ENCODE results near the gene ZNF48.
A peak's percentile ranks its signal among the peaks of the same experiment; 100 is the strongest.

ZNF48 gene

DNA sequence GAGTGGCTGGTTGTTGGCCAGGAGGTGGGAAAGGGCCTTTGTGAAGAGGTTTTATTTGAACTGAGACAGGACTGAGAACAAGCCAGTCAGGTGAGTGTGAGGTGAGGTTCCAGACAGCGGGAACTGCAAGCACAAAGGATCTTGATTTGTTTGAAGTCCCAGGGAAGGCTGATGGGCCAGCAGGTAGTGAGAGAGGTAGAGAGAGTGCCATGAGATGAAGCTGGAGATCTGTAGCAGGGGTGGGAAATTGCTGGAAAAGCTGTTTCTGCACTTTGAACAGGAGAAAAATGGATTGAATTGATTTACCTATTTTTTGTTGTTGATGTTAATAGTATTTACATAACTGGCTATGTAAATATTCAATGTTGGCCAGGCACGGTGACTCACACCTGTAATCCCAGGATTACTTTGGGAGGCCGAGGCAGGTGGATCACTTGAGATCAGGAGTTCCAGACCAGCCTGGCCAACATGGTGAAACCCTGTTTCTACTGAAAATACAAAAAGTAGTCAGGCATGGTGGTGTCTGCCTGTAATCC is 42.4 kb downstream of the ZNF48 start:
- no peak for DNase-seq

GRCh38 chr16:30438835-30439234 is 43.6 kb downstream of the ZNF48 start:
- no peak for DNase-seq

DNA sequence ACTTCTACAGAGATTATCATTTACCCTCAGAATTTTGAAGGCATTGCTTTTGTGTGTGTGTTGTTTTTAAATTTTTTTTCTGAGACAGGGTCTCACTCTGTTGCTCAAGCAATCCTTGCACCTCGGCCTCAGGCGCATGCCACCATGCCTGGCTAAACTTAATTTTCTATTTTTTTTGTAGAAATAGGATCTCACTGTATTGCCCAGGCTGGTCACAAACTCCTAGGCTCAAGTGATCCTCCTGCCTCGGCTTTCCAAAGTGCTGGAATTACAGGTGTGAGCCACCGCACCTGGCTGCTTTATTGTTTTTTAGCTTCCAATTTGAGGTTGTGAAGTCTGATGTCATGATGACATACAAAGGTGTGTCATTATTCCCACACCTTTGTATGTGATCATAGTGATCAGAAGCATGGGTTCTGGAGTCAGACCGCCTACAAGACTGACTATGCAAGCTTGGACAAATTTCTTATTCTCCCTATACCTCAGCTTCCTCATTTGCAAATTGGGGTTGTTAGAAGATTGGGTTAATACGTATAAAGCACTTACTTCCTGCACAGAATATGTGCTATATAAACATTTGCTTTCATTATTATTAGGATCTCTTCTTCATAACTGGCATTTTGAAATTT is 44.6 kb downstream of the ZNF48 start:
- no peak for DNase-seq

GRCh38 chr16:30443631-30444030 is 48.4 kb downstream of the ZNF48 start:
- no peak for DNase-seq

DNA sequence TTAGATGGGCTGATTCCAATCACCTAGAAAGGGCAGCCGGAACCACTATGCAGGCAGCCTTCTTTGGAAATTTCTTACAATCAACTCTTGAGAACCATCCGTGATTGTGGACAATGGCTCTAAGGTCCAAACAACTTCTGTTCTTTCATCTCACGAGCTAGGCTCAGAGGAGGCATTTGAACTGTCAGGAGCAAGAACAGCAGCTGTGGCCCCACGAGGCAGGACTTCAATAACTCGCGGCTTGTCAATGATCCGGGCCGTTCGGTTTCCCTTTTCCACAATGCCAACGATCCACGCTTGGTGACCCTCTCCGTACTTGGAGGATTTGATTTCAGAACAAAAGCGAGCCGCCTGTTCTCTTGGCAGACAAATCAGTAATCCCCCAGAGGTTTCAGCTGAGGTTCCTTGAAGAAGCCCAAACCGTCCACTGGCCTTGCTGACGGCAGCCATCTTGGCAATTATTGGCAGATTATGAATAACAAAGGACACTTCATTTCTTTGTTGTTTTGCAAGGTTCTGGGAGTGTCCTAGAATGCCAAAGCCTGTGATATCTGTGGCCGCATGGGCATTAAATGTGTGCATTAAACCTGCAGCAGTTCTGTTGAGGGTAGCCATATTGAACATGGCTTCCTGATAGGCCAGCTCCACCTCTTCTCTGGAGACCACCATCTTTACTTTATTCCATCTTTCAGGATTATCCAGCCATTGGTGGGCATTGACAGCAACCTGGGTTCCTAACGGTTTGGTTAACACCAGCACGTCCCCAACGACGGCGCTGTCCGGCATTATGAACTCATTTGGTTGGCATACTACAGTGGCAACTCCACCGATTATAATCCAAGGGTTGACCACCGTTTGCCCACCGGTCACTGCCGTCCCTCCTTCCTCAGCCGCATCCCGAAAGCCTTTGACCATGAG is 49.3 kb downstream of the ZNF48 start:
- DNase-seq, result no peak

DNA sequence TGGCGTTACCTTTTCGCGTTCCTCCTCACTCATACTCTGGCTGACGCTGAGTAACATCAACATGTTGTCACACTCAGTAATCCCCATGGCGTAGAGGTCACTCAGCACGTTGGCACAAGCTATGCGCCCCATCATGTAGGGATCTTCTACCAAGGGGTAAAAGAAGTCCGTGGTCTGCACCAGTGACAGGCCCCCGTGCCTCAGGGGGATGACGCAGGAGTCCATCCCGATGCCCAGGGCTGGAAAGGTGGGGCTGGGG is 49.9 kb downstream of the ZNF48 start:
- no peak for DNase-seq

DNA sequence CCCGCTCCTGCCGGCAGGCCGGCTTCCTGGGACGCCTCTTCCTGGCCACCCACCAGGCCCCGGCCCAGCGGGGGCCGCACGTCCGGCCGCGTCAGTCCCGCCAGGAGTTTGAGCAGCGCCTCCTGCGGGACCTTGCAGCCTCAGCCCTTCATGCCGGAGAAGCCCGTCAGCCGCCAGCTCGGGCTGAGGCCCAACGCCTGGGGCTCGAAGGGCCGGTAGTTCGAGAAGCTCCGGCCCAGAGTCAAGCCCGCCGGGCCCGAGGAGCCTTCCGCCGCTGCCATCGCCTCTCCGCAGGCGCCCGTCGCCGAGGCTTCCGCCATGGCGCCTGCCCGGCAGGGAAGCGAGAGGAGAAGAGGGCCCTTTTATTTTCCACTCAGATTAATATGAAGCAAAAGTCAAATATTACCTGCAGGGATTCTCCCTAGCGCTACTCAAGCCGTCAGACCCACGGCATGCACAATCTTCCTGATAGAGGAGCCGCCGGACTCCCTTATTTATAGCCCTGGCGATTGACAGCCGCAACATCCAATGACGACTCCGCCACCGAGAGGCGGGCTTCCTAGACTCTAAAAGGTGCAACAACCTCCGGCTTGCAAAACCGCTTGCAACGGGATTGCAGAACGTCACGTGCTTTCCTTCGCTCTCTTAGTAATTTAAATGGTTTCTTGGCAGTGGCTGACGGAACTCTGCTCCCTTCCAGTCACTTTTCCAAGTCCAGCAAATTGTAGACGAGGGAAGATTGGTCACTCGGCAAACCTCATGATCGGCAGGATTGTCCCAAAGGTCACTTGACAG is 50.4 kb downstream of the ZNF48 start, which contains the start of gene SEPHS2:
Gene SEPHS2, minus strand, starts transcription at position 467 of the 795 bp plus-strand sequence. Its CDS starts 147 bp downstream, at position 320.
- DNase-seq, result peak; percentile 12 to 97 (median 87)

GRCh38 chr16:30446203-30446595 is 51.0 kb downstream of the ZNF48 start:
- no peak for DNase-seq

GRCh38 chr16:30447512-30448226 is 52.4 kb downstream of the ZNF48 start:
- no peak for DNase-seq

DNA sequence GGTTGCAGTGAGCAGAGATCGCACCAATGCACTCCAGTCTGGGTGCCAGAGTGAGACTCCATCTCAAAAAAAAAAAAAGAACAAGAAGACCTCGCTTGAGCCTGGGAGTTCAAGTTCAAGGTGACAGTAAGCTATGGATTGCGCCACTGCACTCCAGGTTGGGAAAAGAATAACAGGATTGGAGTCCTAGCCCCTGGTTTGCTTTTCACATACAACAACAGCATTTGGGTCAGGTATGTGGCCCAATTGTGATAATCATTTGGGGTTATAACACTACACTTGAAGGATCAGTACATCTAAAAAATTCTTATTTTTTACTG is 53.9 kb downstream of the ZNF48 start:
- no peak for DNase-seq
